OCI-LY7 (cell line): ENCODE results near the gene TBC1D8. TPM values are rescaled to one million over a fixed set of nuclear protein-coding genes. Genes with fewer than 3 reads are reported as not detected.

Source experiments
- BruUV-seq: library from RNA; stranded (reverse); fragments of 400-500 nt; replicated peaks from 2 replicates; lab custom pipeline; 2021; lab: Mats Ljungman, UMichigan
- CTCF ChIA-PET: fragments of 300-600 bp; sonication (Branson Sonifier 250); formaldehyde crosslinking; loops from one replicate; lab custom pipeline; 2022; ENCODE audit warnings: antibody characterized with exemption; ENCODE audit not compliant: unreplicated experiment; lab: Charles Lee
- POLR2A ChIA-PET: fragments of 300-600 bp; sonication (Branson Sonifier 250); formaldehyde crosslinking; loops from one replicate; lab custom pipeline; 2022; ENCODE audit warnings: antibody characterized with exemption; lab: Charles Lee
- DNase-seq: peaks from one replicate; pipeline ENCODE4 v3.0.0-alpha.2; 2015; ENCODE audit warnings: low spot score
- H2AFZ ChIP-seq: fragments of 200-600 bp; sonication (generic), shearing (Covaris generic); 2 replicates; pipeline ENCODE4 v1.6.1; 2014; ENCODE audit warnings: mild to moderate bottlenecking, antibody characterized with exemption, low read length, moderate library complexity
- H3K27ac ChIP-seq: fragments of 200-600 bp; sonication (generic); 2 replicates; pipeline ENCODE4 v1.5.1; 2014; ENCODE audit warnings: mixed run types, low read depth, mild to moderate bottlenecking, moderate library complexity, low read length, inconsistent platforms; ENCODE audit not compliant: poor library complexity, severe bottlenecking
- H3K36me3 ChIP-seq: fragments of 200-600 bp; sonication (generic); 2 replicates; pipeline ENCODE4 v1.6.1; 2014; ENCODE audit warnings: mild to moderate bottlenecking, antibody characterized with exemption, low read length, moderate library complexity, mixed read lengths; ENCODE audit not compliant: insufficient read depth
- H3K4me1 ChIP-seq: fragments of 200-600 bp; sonication (generic); 2 replicates; pipeline ENCODE4 v1.5.1; 2014; ENCODE audit warnings: mild to moderate bottlenecking, low read length; ENCODE audit not compliant: insufficient read depth, poor library complexity, severe bottlenecking
- H3K4me2 ChIP-seq: fragments of 200-600 bp; sonication (generic); 2 replicates; pipeline ENCODE4 v1.6.1; 2014; ENCODE audit warnings: mild to moderate bottlenecking, low read length
- H3K4me3 ChIP-seq: fragments of 200-600 bp; sonication (generic); 2 replicates; pipeline ENCODE4 v1.5.1; 2014; ENCODE audit warnings: mild to moderate bottlenecking, low read depth, low read length; ENCODE audit not compliant: poor library complexity, severe bottlenecking
- H3K79me2 ChIP-seq: fragments of 200-600 bp; sonication (generic); 2 replicates; pipeline ENCODE4 v1.6.1; 2016; ENCODE audit warnings: low read depth, mild to moderate bottlenecking, low read length, moderate library complexity, mixed read lengths; ENCODE audit not compliant: insufficient read depth
- H3K9me2 ChIP-seq: fragments of 200-600 bp; sonication (generic); 2 replicates; pipeline ENCODE4 v1.6.1; 2016; ENCODE audit warnings: mild to moderate bottlenecking, low read length, mixed read lengths; ENCODE audit not compliant: insufficient read depth
- H3K9me3 ChIP-seq: fragments of 200-600 bp; sonication (generic); 2 replicates; pipeline ENCODE4 v1.6.1; 2014; ENCODE audit warnings: mild to moderate bottlenecking, mixed run types, low read length, mixed read lengths
- H4K20me1 ChIP-seq: fragments of 200-600 bp; sonication (generic); 2 replicates; pipeline ENCODE4 v1.6.1; 2014; ENCODE audit warnings: mild to moderate bottlenecking, antibody characterized with exemption, low read length, moderate library complexity, mixed read lengths; ENCODE audit not compliant: insufficient read depth
- CTCF ChIP-seq: fragments of 200-600 bp; sonication (generic); conservative IDR thresholded peaks from 2 replicates; pipeline ENCODE4 v1.5.1; 2014; ENCODE audit warnings: mild to moderate bottlenecking, antibody characterized with exemption, low read length, moderate library complexity, mixed read lengths
- EZH2phosphoT487 ChIP-seq: fragments of 200-600 bp; sonication (generic); IDR thresholded peaks from 2 replicates; pipeline ENCODE4 v1.6.1; 2018; ENCODE audit warnings: low read depth, borderline replicate concordance, mild to moderate bottlenecking, mixed run types, antibody characterized with exemption, low read length, moderate library complexity, mixed read lengths
- intact Hi-C: fragments of 100-400 bp; cut with micrococcal nuclease; formaldehyde crosslinking; loops from one replicate; pipeline ENCODE4 v1.10.0; 2022; ENCODE audit not compliant: unreplicated experiment
- total RNA-seq, 2 experiments: library from RNA; depleted of rRNA in 1 of 2; stranded (reverse); fragments of >200 nt in 1 of 2; shearing (Covaris generic) in 1 of 2; gene quantifications; 2 replicates each; pipeline ENCODE4 v1.2.3, GENCODE V29; 2014 to 2022

Gene TBC1D8
- total RNA-seq, 2 experiments from 2014 or later = 0.22 to 0.49 TPM

- Histone ChIP-seq H3K9me3 (no peaks in the 10 kb centered on the region), H2AFZ (no peak overlapping the region), H3K9me2 (no peaks in the 10 kb centered on the region), H3K4me3 (no peak overlapping the region), H3K27ac (no peak overlapping the region), H3K4me2 (no peak overlapping the region), H3K36me3 (no peaks in the 10 kb centered on the region), H3K4me1 (no peaks in the 10 kb centered on the region), H4K20me1 (no peaks in the 10 kb centered on the region), H3K79me2 (no peaks in the 10 kb centered on the region)
- no TSS peak for BruUV-seq
- ChIA-PET CTCF (no interaction called here), POLR2A (interaction anchor here (0.6 kb wide), 1 partner anchor 216 kb away, joined by 4 read pairs; no protein-coding TSS in a partner anchor)
- no peak for DNase-seq
- intact Hi-C loops = no loop called here
- no peak for TF ChIP-seq EZH2phosphoT487
- TF ChIP-seq CTCF = no peak
Observed at GRCh38 chr2:100967716-100968115, 183.5 kb downstream of the TBC1D8 start.

GRCh38 chr2:100965596-100965995 lies 185.6 kb downstream of the TBC1D8 start:
- DNase-seq = no peak
- no peak overlapping the region for H3K4me2 ChIP-seq
- no peaks in the 10 kb centered on the region for H3K79me2 ChIP-seq
- H4K20me1 ChIP-seq = no peaks in the 10 kb centered on the region
- H3K9me2 ChIP-seq = no peaks in the 10 kb centered on the region
- no peaks in the 10 kb centered on the region for H3K9me3 ChIP-seq
- BruUV-seq = no TSS peak
- intact Hi-C loops = no loop called here
- ChIA-PET CTCF (no interaction called here), POLR2A (no interaction called here)
- H3K27ac ChIP-seq = no peak overlapping the region
- H3K4me1 ChIP-seq = no peaks in the 10 kb centered on the region
- H3K4me3 ChIP-seq = no peak overlapping the region
- H2AFZ ChIP-seq = no peak overlapping the region
- no peaks in the 10 kb centered on the region for H3K36me3 ChIP-seq
- no peak for TF ChIP-seq CTCF
- no peak for TF ChIP-seq EZH2phosphoT487

GRCh38 chr2:100964681-100965169 lies 186.5 kb downstream of the TBC1D8 start:
- intact Hi-C loops = no loop called here
- no peak for DNase-seq
- Histone ChIP-seq H3K27ac (no peak overlapping the region), H3K79me2 (no peaks in the 10 kb centered on the region), H2AFZ (no peak overlapping the region), H3K9me2 (no peaks in the 10 kb centered on the region), H3K4me2 (no peak overlapping the region), H3K4me1 (no peaks in the 10 kb centered on the region), H4K20me1 (no peaks in the 10 kb centered on the region), H3K9me3 (no peaks in the 10 kb centered on the region), H3K4me3 (no peak overlapping the region), H3K36me3 (no peaks in the 10 kb centered on the region)
- ChIA-PET CTCF (no interaction called here), POLR2A (interaction anchor here (0.6 kb wide), 1 partner anchor 12 kb away, joined by 5 read pairs; no protein-coding TSS in a partner anchor)
- TF ChIP-seq EZH2phosphoT487 (no peak), CTCF (no peak)
- BruUV-seq = no TSS peak
